Measurements from ENCODE around the gene NRCAM.
A peak's percentile ranks its signal among the peaks of the same experiment; 100 is the strongest.
"Not testable (repeated sequence)": the region's sequence is repeated elsewhere in the genome, so short reads cannot be mapped to it uniquely, and the experiment has no call there.

Gene NRCAM

DNA sequence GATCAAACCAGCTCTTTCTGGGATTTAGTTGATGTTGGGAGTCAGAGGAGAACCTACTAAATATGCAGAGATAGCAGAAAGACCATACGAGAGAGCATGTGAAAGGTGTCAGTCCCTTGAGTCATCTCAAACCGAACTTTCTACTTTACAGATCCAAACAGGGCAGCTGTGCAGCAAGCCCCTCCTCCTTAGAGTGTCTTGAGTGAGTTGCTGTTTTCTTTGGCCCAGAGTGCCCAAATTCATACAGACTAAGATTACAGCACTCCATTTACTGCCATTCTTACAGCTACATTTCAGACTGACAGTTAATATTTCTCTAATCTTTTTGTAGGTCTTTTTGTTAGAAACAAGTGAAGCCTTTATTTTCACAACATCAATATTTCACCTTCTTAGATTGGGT lies 53.4 kb downstream of the NRCAM start:
- peak; percentile 29 for DNase-seq (ENCODE audit: low read depth, low spot score)

GRCh38 chr7:108396080-108396479 lies 60.2 kb downstream of the NRCAM start:
- no peak for DNase-seq (ENCODE audit: low read depth, low spot score)

DNA sequence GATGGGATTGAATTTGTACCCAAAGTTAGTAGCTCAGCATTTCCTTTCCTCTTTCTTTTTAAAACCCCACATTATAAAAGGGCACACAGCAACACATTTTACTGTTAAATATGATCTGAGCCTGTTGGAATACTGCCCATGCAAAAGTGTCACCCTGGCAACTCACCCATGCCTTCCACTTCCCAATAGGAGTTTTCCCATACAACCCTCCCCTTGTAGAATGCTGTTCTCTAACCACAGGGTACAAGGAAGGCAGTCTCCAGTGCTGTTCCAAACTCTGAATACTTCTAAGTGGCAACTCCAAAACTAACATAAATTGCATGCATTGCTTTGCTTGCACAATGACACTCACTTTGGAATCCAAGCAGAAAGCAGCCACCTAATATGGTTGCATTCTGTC lies 60.8 kb downstream of the NRCAM start:
- no peak for DNase-seq (ENCODE audit: low read depth, low spot score)

DNA sequence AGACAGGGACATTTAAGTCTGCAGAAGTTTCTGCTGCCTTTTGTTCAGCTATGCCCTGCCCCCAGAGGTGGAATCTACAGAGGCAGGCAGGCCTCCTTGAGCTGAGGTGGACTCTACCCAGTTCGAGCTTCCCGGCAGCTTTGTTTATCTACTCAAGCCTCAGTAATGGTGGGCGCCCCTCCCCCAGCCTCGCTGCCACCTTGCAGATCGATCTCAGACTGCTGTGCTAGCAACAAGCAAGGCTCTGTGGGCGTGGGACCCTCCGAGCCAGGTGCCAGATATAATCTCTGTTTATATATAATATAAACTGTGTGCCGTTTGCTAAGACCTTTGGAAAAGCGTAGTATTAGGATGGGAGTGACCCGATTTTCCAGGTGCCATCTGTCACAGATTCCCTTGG lies 63.1 kb downstream of the NRCAM start:
- DNase-seq (ENCODE audit: low read depth, low spot score) = not testable (repeated sequence)

DNA sequence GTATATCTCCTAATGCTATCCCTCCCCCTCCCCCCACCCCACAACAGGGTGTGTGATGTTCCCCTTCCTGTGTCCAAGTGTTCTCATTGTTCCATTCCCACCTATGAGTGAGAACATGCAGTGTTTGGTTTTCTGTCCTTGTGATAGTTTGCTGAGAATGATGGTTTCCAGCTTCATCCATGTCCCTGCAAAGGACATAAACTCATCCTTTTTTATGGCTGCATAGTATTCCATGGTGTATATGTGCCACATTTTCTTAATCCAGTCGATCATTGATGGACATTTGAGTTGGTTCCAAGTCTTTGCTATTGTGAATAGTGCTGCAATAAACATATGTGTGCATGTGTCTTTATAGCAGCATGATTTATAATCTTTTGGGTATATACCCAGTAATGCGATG lies 68.5 kb downstream of the NRCAM start:
- DNase-seq (ENCODE audit: low read depth, low spot score) = not testable (repeated sequence)

GRCh38 chr7:108385834-108386422 lies 70.3 kb downstream of the NRCAM start:
- DNase-seq (ENCODE audit: low read depth, low spot score) = no peak

DNA sequence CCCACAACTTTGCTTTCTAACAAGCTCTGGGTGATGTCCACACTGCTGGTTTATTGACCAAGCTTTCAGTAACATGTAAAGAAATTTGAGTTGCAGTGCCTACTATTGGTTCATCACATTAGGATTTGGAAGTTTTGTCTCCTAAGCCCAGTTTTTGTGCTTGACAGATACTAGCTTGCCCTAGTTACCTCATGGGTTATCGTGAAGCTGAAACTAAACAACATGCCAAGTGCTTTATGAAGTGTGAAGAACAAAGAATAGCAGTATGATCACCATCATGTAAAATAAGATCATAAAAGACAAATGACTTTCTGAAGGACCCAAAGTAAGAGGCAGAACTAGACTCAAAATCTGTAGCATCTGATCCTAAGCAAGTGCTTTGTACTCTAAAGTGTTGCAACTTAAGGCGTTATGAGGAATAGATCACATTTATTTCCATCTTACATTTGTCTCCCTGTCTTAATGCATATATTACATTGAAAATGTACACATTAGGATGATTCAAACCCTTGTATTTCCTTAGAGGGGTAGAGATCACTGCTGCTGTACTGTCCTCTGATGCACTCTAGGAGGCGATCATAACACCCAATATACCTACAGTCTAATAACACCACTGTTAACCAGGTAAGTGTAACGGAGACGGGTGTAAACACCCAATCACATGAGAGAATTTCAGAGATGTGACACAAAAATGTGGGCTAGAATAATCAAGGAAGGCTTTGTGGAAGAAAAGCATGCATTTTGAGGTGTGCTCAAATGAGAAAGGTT lies 71.3 kb downstream of the NRCAM start:
- no peak for DNase-seq (ENCODE audit: low read depth, low spot score)

- DNase-seq (ENCODE audit: low read depth, low spot score) = no peak
Measured at GRCh38 chr7:108382932-108383331, 73.3 kb downstream of the NRCAM start.

GRCh38 chr7:108380517-108380916 lies 75.7 kb downstream of the NRCAM start:
- DNase-seq (ENCODE audit: low read depth, low spot score) = no peak

GRCh38 chr7:108376206-108376605 lies 80.0 kb downstream of the NRCAM start:
- DNase-seq (ENCODE audit: low read depth, low spot score) = no peak

GRCh38 chr7:108375668-108376067 lies 80.6 kb downstream of the NRCAM start:
- no peak for DNase-seq (ENCODE audit: low read depth, low spot score)

DNA sequence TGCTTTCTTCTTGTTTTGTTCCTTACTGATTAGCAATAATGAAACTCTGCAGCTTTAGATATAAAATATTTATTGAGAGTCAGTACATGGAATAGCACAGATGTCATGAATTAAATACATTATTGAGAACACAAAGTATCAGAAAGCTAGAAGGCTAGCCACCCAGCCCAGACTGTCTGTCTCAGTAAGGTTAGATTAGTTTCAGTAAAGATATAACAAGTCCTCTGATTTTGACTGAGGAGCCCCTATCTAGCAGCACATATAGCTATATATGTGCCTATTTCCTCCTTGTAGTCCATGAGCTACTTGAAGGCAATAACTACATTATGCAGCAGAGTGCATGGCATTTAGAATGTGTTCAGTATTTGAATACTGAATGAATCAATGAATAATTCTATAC lies 81.3 kb downstream of the NRCAM start:
- no peak for DNase-seq (ENCODE audit: low read depth, low spot score)

GRCh38 chr7:108372618-108373017 lies 83.6 kb downstream of the NRCAM start:
- no peak for DNase-seq (ENCODE audit: low read depth, low spot score)

- no peak for DNase-seq (ENCODE audit: low read depth, low spot score)
Measured at GRCh38 chr7:108370616-108371015, 85.6 kb downstream of the NRCAM start.

DNA sequence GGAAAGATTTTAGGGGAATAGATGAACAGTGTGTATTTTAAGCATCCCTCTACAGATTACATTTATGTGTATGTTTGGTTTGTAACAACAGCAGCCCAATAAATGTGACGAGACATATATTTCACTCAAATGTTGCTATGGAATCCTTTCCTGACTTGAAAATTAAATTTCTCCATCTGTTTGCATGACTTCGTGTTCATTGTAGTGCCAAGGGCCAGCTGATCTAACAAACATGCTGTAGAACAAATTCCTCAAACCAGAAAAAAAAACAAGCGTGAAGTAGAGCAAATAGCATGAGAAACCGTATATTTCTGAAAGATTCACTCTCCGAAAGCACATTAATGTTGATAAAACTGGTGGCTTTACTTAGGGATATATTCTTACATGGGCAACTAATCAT lies 87.8 kb downstream of the NRCAM start:
- no peak for DNase-seq (ENCODE audit: low read depth, low spot score)

DNA sequence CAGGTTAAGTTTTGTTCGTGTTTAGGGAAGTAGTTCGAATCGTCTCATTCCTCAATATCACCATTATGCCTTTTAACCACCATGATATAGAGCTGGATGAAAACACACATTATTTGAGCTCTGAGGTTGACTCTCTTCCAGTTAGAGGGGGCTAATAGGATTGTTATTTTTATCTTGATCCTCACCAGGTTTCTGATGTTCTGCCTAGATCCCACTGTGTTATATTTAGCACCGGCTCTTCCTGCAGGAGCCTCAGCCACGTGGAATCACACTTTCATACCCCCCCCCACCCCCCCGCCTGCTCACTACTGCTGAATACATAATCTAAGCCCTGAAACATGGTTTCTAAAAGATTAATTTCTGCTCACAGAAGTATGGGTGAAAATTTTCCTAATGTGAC lies 88.3 kb downstream of the NRCAM start:
- DNase-seq (ENCODE audit: low read depth, low spot score) = no peak

GRCh38 chr7:108367314-108367713 lies 88.9 kb downstream of the NRCAM start:
- DNase-seq (ENCODE audit: low read depth, low spot score) = no peak

- DNase-seq (ENCODE audit: low read depth, low spot score) = no peak
Measured at GRCh38 chr7:108363659-108364058, 92.6 kb downstream of the NRCAM start.

GRCh38 chr7:108360058-108360800 lies 96.0 kb downstream of the NRCAM start:
- no peak for DNase-seq (ENCODE audit: low read depth, low spot score)

GRCh38 chr7:108358553-108358952 lies 97.7 kb downstream of the NRCAM start:
- no peak for DNase-seq (ENCODE audit: low read depth, low spot score)

GRCh38 chr7:108351729-108352131 lies 104.5 kb downstream of the NRCAM start:
- DNase-seq (ENCODE audit: low read depth, low spot score) = no peak

- DNase-seq (ENCODE audit: low read depth, low spot score) = no peak
Measured at GRCh38 chr7:108348913-108349312, 107.3 kb downstream of the NRCAM start.

GRCh38 chr7:108347616-108348015 lies 108.6 kb downstream of the NRCAM start:
- DNase-seq (ENCODE audit: low read depth, low spot score) = no peak
